ENCODE measurements around the gene TRAPPC12. TPM values are rescaled to one million over a fixed set of nuclear protein-coding genes. Genes with fewer than 3 reads are reported as not detected.
A peak's percentile ranks its signal among the peaks of the same experiment; 100 is the strongest.

The TRAPPC12 gene
- total RNA-seq, 2 experiments from 2014 or later: 44.3 to 45.8 TPM

DNA sequence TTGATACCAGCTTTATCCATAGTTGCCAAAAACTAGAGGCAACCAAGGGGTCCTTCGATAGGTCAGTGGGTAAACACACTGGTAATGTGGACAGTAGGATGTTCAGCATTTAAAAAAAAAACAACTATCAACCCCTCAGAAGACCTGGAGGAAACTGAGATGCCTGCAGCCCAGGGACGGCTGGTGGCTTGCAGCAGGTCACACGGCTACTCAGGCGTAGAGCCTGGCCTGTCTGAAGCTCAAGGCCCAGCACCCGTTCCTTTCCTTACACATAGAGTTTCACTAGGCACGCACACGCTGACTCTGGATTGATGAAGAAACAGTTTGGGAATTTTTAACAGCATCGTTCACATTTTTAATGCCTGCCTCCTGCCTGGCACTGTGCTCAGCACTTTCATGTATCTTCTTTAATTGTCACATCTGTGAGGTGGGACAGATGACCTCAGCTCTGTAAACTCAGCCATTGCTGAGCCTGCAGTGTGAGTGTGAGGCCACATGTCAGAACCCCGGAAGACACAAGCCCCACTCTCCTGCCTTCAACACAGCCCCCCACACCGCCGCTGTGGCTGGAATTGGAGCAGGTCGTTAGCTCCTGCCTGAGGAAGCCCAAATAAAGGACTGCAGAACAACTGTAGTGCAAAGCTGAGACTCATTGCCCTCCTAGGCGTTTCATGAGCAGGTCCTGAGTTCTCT is 40.7 kb downstream of the TRAPPC12 start:
- intact Hi-C loops (cut with micrococcal nuclease): no loop called here
- H3K4me3 Mint-ChIP-seq: no peak overlapping the region
- CTCF ChIA-PET: interaction anchor here (0.5 to 1.2 kb wide), 2 partner anchors 43 to 256 kb away, joined by 3 read pairs; no protein-coding TSS in a partner anchor
- DNase-seq: no peak
- no peak overlapping the region for H3K27ac Mint-ChIP-seq
- H3K4me1 Mint-ChIP-seq (ENCODE audit: low read depth): no peaks in the 10 kb centered on the region
- H3K27me3 Mint-ChIP-seq (ENCODE audit: low read depth): no peaks in the 10 kb centered on the region
- no peaks in the 10 kb centered on the region for H3K9me3 Mint-ChIP-seq
- H3K36me3 Mint-ChIP-seq (ENCODE audit: low read depth): peaks cover 19% of the 10 kb centered on the region

- Mint-ChIP-seq H3K27ac (no peak overlapping the region), H3K4me3 (no peak overlapping the region), H3K36me3 (ENCODE audit: low read depth) (peaks cover 20% of the 10 kb centered on the region), H3K4me1 (ENCODE audit: low read depth) (no peaks in the 10 kb centered on the region), H3K9me3 (no peaks in the 10 kb centered on the region), H3K27me3 (ENCODE audit: low read depth) (no peaks in the 10 kb centered on the region)
- CTCF ChIA-PET: interaction anchor here (0.5 to 1.2 kb wide), 3 partner anchors 42 to 413 kb away, joined by 3 read pairs; no protein-coding TSS in a partner anchor
- intact Hi-C loops (cut with micrococcal nuclease): no loop called here
- DNase-seq: no peak
Observed at GRCh38 chr2:3420769-3421397, 41.4 kb downstream of the TRAPPC12 start.

GRCh38 chr2:3421580-3421979 is 42.1 kb downstream of the TRAPPC12 start:
- Mint-ChIP-seq H3K27ac (no peak overlapping the region), H3K36me3 (ENCODE audit: low read depth) (peaks cover 21% of the 10 kb centered on the region), H3K27me3 (ENCODE audit: low read depth) (no peaks in the 10 kb centered on the region), H3K4me3 (no peak overlapping the region), H3K9me3 (no peaks in the 10 kb centered on the region), H3K4me1 (ENCODE audit: low read depth) (no peaks in the 10 kb centered on the region)
- no peak for DNase-seq
- intact Hi-C loops (cut with micrococcal nuclease): no loop called here
- CTCF ChIA-PET: interaction anchor here (0.7 to 5.2 kb wide), 2 partner anchors 40 to 412 kb away, joined by 3 to 44 read pairs; no protein-coding TSS in a partner anchor

DNA sequence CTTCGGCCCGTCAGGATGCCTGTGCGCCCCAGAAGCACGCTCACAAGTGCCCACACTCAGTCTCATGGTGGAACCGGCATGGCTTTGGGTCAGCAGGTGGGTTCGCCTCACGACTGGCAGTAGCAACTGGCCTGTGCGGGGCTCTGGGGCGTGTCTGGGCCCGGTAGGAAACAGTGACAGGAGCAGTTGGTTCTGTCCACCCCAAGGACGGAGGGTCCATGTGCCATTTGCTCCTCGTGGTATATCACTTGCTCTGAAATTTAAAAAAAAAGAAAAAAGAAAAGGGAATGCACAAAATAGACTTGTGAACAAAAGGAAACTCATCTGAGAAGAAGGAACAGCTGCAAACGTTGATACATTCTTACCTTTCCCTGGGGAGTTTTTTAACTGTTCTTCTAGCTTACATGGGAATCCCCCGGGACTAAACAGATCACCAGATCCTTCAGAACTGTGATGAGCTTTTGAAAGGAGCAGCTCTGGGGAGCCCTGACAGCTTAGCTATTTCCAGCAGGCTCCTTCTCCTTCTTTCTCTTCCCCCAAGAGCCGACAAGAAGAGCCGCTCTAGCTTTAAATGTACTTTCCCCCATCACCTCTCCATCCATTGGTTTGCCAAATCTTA is 42.8 kb downstream of the TRAPPC12 start:
- DNase-seq: no peak
- Mint-ChIP-seq H3K4me1 (ENCODE audit: low read depth) (no peaks in the 10 kb centered on the region), H3K27me3 (ENCODE audit: low read depth) (no peaks in the 10 kb centered on the region), H3K9me3 (no peaks in the 10 kb centered on the region), H3K36me3 (ENCODE audit: low read depth) (peaks cover 20% of the 10 kb centered on the region), H3K4me3 (no peak overlapping the region), H3K27ac (no peak overlapping the region)
- intact Hi-C loops (cut with micrococcal nuclease): no loop called here
- CTCF ChIA-PET: interaction anchor here (0.8 to 5.2 kb wide), 12 partner anchors 8 to 229 kb away, joined by 3 to 44 read pairs (median 18); no protein-coding TSS in a partner anchor

DNA sequence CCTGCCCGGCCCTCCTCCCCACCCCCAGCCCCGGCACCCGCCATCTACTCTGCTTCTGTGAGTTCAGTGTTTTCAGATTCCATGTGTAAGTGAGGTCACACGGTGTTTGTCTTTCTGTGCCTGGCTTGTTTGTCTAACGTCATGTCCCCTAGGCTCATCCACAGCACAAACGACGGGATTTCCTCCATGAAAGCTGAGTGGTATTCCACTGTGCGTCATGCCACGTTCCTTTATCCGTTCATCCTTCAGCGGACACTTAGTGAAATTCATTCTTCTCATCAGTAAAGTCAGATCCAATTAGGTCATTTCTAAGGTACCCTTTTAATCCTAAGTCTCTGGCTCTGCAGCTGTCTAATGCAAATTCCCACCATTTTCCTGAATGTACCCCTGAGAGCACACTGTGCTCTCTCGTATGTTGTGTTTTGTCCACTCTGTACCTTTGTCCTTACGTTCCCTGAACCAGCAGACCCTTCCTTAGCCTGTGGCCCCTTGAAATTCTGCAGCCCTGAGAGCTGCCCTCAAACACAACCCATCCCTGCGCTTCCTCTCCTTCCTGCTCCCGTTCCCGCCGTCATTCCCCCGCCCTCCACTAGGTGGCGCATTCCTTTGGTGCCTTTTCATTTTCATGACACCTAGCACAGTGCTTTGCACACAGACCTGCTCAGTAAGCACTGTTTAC is 44.1 kb downstream of the TRAPPC12 start:
- Mint-ChIP-seq H3K27me3 (ENCODE audit: low read depth) (no peaks in the 10 kb centered on the region), H3K4me3 (no peak overlapping the region), H3K27ac (no peak overlapping the region), H3K9me3 (no peaks in the 10 kb centered on the region), H3K36me3 (ENCODE audit: low read depth) (peaks cover 20% of the 10 kb centered on the region), H3K4me1 (ENCODE audit: low read depth) (no peaks in the 10 kb centered on the region)
- CTCF ChIA-PET: interaction anchor here (0.6 to 5.2 kb wide), 24 partner anchors 10 to 906 kb away, joined by 3 to 44 read pairs (median 5); no protein-coding TSS in a partner anchor
- DNase-seq: peak; percentile 86
- intact Hi-C loops (cut with micrococcal nuclease): loop anchor here (1.0 kb wide), 2 partner anchors 39 to 228 kb away; no protein-coding TSS in a partner anchor

DNA sequence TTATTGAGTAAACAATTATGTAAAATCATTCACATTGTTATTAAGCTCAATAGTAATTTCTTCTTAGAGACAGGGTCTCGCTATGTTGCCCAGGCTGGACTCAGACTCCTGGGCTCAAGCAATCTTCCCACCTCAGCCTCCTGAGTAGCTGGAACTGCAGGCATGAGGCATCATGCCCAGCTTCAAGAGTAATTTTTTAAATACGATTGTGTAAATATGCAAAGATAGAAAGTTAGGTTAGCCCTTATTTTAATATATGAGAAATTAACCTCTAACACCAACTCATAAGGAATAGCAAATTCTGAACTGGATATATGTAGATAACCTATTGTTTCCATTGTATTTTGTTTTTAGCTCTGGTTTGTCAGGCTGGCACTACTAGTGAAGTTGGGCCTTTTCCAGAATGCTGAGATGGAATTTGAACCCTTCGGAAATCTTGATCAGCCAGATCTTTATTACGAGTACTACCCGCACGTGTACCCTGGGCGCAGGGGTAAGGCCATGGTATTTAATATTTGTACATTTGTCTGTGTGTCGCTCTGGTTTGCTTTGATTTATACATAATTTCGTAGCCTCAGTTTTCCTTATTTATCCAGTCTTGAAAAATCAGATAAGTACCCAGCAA is 44.8 kb downstream of the TRAPPC12 start:
- Mint-ChIP-seq H3K27me3 (ENCODE audit: low read depth) (no peaks in the 10 kb centered on the region), H3K4me3 (no peak overlapping the region), H3K27ac (no peak overlapping the region), H3K36me3 (ENCODE audit: low read depth) (peaks cover 26% of the 10 kb centered on the region), H3K9me3 (no peaks in the 10 kb centered on the region), H3K4me1 (ENCODE audit: low read depth) (no peaks in the 10 kb centered on the region)
- CTCF ChIA-PET: interaction anchor here (0.6 to 5.2 kb wide), 20 partner anchors 10 to 907 kb away, joined by 3 to 44 read pairs (median 6); no protein-coding TSS in a partner anchor
- intact Hi-C loops (cut with micrococcal nuclease): loop anchor here (1.0 kb wide), 2 partner anchors 38 to 227 kb away; no protein-coding TSS in a partner anchor
- DNase-seq: no peak

DNA sequence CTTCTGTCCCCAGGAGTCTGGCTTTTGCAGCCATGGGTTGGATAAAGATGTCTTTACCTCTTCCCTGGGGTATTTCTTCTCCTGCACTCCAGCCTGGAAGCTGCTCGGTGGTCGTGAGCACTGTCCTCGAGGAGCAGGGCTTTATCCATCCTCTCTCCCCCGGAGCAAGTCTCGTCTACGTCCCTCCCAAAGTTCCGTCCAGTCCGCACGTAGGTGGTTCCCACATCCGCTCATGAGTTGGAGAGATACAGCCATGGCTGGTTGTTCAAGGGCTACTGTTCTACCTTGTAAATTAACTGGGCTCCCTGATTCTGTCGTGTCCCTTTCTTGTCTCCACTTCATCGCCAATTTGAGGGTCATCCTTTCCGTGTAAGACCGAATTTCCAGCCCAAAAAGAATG is 47.1 kb downstream of the TRAPPC12 start:
- Mint-ChIP-seq H3K36me3 (ENCODE audit: low read depth) (peaks cover 27% of the 10 kb centered on the region), H3K27ac (no peak overlapping the region), H3K4me3 (no peak overlapping the region), H3K9me3 (no peaks in the 10 kb centered on the region), H3K4me1 (ENCODE audit: low read depth) (no peaks in the 10 kb centered on the region), H3K27me3 (ENCODE audit: low read depth) (no peaks in the 10 kb centered on the region)
- no peak for DNase-seq
- CTCF ChIA-PET: no interaction called here
- intact Hi-C loops (cut with micrococcal nuclease): no loop called here

- intact Hi-C loops (cut with micrococcal nuclease): no loop called here
- H3K27me3 Mint-ChIP-seq (ENCODE audit: low read depth): no peaks in the 10 kb centered on the region
- no peaks in the 10 kb centered on the region for H3K4me1 Mint-ChIP-seq (ENCODE audit: low read depth)
- no peak overlapping the region for H3K27ac Mint-ChIP-seq
- CTCF ChIA-PET: interaction anchor here (0.7 to 1.2 kb wide), 2 partner anchors 35 to 81 kb away, joined by 3 to 5 read pairs; no protein-coding TSS in a partner anchor
- no peak overlapping the region for H3K4me3 Mint-ChIP-seq
- no peak for DNase-seq
- no peaks in the 10 kb centered on the region for H3K9me3 Mint-ChIP-seq
- H3K36me3 Mint-ChIP-seq (ENCODE audit: low read depth): peaks cover 27% of the 10 kb centered on the region
Observed at GRCh38 chr2:3427272-3427671, 47.8 kb downstream of the TRAPPC12 start.

GRCh38 chr2:3428577-3428976 is 49.1 kb downstream of the TRAPPC12 start:
- Mint-ChIP-seq H3K9me3 (no peaks in the 10 kb centered on the region), H3K4me3 (no peak overlapping the region), H3K27me3 (ENCODE audit: low read depth) (no peaks in the 10 kb centered on the region), H3K36me3 (ENCODE audit: low read depth) (peaks cover 26% of the 10 kb centered on the region), H3K27ac (no peak overlapping the region), H3K4me1 (ENCODE audit: low read depth) (no peaks in the 10 kb centered on the region)
- no peak for DNase-seq
- CTCF ChIA-PET: interaction anchor here (1.2 kb wide), 1 partner anchor 33 kb away, joined by 5 read pairs; no protein-coding TSS in a partner anchor
- intact Hi-C loops (cut with micrococcal nuclease): no loop called here

- intact Hi-C loops (cut with micrococcal nuclease): no loop called here
- H3K4me1 Mint-ChIP-seq (ENCODE audit: low read depth): no peaks in the 10 kb centered on the region
- CTCF ChIA-PET: interaction anchor here (0.7 kb wide), 1 partner anchor 1814 kb away, joined by 3 read pairs; no protein-coding TSS in a partner anchor
- H3K36me3 Mint-ChIP-seq (ENCODE audit: low read depth): peaks cover 22% of the 10 kb centered on the region
- H3K9me3 Mint-ChIP-seq: no peaks in the 10 kb centered on the region
- H3K27ac Mint-ChIP-seq: no peak overlapping the region
- no peaks in the 10 kb centered on the region for H3K27me3 Mint-ChIP-seq (ENCODE audit: low read depth)
- no peak overlapping the region for H3K4me3 Mint-ChIP-seq
- DNase-seq: no peak
Observed at GRCh38 chr2:3429066-3429610, 49.6 kb downstream of the TRAPPC12 start.

DNA sequence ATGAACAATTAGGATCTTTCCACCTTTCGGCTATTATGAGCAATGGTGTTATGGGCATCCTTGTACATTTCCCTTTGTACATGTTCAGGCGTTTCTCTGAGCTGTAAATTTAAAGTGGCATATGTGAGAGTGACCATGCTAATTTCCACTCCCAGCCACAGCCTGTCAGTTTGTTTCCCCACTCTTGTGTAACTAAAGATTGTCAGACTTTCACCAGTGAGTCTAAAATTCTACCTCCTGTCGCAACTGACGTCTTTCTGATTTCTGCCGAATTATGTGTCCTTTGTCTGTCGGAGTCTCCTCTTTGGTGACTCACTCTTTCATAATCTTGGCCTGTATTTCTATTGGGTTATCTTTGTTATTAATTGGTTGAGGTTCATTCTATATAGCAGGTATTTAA is 50.7 kb downstream of the TRAPPC12 start:
- Mint-ChIP-seq H3K27ac (no peak overlapping the region), H3K9me3 (no peaks in the 10 kb centered on the region), H3K27me3 (ENCODE audit: low read depth) (no peaks in the 10 kb centered on the region), H3K36me3 (ENCODE audit: low read depth) (peaks cover 17% of the 10 kb centered on the region), H3K4me3 (no peak overlapping the region), H3K4me1 (ENCODE audit: low read depth) (no peaks in the 10 kb centered on the region)
- intact Hi-C loops (cut with micrococcal nuclease): no loop called here
- no peak for DNase-seq
- CTCF ChIA-PET: interaction anchor here (0.5 to 1.2 kb wide), 3 partner anchors 8 to 1815 kb away, joined by 3 to 4 read pairs (median 4); no protein-coding TSS in a partner anchor

Measured in activated naive CD4-positive, alpha-beta T cell treated with anti-CD3 and anti-CD28 coated beads for 36 hours (primary cell).